ENCODE results near the gene HNRNPU.

Gene HNRNPU

DNA sequence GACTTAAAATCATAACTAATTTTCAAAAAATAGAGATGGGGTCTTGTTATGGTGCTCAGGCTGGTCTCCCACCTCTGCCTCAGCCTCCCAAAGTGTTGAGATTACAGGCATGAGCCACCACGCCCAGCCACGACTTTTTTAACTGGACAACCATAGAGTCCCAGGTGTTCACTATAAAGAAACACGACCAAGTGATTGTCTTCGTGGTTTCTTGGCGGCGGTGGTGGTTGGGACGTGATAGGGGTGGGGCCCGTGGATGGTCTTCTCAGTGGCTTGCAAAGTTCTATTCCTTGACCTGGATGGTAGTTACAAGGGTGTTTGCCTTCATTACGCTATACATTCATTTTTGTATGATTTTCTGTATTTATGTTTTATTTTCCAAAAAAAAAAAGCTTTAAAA lies 63.5 kb downstream of the HNRNPU start:
- no peak for FAIRE-seq
